SK-N-MC (cell line): ENCODE measurements around the gene NFE2L1.

ENCODE experiments used
- EZH2 ChIP-seq: fragments of 200-600 bp; sonication (generic); IDR thresholded peaks from one replicate; pipeline ENCODE4 v1.6.1; 2017; ENCODE audit warnings: antibody characterized with exemption
- FOXP2 ChIP-seq: optimal IDR thresholded peaks from 2 replicates; pipeline ENCODE3; 2011; ENCODE audit warnings: mild to moderate bottlenecking, moderate library complexity; ENCODE audit not compliant: insufficient read depth; ENCODE audit errors: extremely low read length, control extremely low read depth
- POLR2AphosphoS5 ChIP-seq: IDR thresholded peaks from 2 replicates; pipeline ENCODE4 v1.6.1; 2012; ENCODE audit warnings: mild to moderate bottlenecking, low read depth, low read length, borderline replicate concordance

DNA sequence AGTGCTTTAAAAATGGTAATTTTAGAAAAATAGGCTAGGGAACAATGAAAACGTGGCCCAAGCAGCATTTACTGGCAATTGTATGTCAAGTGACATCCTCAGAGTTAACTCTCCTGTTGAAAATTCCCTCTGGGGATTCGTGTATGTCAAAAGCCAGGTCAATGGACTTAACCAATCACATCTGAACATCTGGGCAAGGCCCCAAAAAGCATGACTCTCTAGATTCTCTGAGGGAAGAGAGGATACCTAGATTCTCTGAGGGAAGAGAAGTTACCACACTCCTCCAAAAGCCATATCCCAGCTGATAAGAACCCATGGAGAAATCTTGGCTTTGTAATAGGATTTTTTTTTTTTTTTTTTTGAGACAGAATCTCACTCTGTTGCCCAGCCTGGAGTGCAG, 23.5 kb downstream of the NFE2L1 start:
- TF ChIP-seq EZH2 (no peak), POLR2AphosphoS5 (no peak), FOXP2 (no peak)
